CD14-positive monocyte (primary cell): Measurements from ENCODE around the gene TSEN54. TPM values are rescaled to one million over a fixed set of nuclear protein-coding genes. Genes with fewer than 3 reads are reported as not detected.

Source experiments
- DNase-seq, 3 donors: peaks; one replicate each; pipeline ENCODE4 v3.0.0-alpha.2; 2011 to 2022
- H2AFZ ChIP-seq: 2 replicates; pipeline ENCODE4 v1.6.0; 2012; ENCODE audit warnings: mild to moderate bottlenecking, low read depth, low read length, inconsistent platforms; ENCODE audit not compliant: insufficient read depth, poor library complexity, severe bottlenecking
- H3K27ac ChIP-seq, 2 donors: 1 replicate in 1 of 2; 2 replicates in 1 of 2; pipeline ENCODE4 v1.5.1; 2012 to 2013; ENCODE audit warnings: low read length in 2 of 2, control low read depth in 1 of 2, inconsistent platforms in 1 of 2, low read depth in 1 of 2, mild to moderate bottlenecking in 1 of 2
- H3K27me3 ChIP-seq, 2 donors: one replicate each; pipeline versions ENCODE4 v1.6.0 to v1.6.1; 2011 to 2013; ENCODE audit warnings: low read length in 2 of 2; ENCODE audit not compliant: control insufficient read depth in 2 of 2, insufficient read depth in 2 of 2
- H3K36me3 ChIP-seq, 2 donors: replicated peaks in 1 of 2; 1 replicate in 1 of 2; 2 replicates in 1 of 2; pipeline versions ENCODE4 v1.5.1 to v1.6.1; 2012 to 2013; ENCODE audit warnings: low read length in 2 of 2, control low read depth in 1 of 2, inconsistent platforms in 1 of 2, mild to moderate bottlenecking in 1 of 2; ENCODE audit not compliant: insufficient read depth in 2 of 2, control insufficient read depth in 1 of 2
- H3K4me1 ChIP-seq, 2 donors: 1 replicate in 1 of 2; 2 replicates in 1 of 2; pipeline versions ENCODE4 v1.5.1 to v1.6.1; 2012 to 2013; ENCODE audit warnings: low read length in 2 of 2, control low read depth in 1 of 2, inconsistent platforms in 1 of 2, mild to moderate bottlenecking in 1 of 2, moderate library complexity in 1 of 2; ENCODE audit not compliant: insufficient read depth in 2 of 2, control insufficient read depth in 1 of 2
- H3K4me2 ChIP-seq: replicated peaks from 2 replicates; pipeline ENCODE3; 2012; ENCODE audit warnings: low read length, moderate library complexity, mild to moderate bottlenecking; ENCODE audit not compliant: poor library complexity, severe bottlenecking; ENCODE audit errors: extremely low read depth
- H3K4me3 ChIP-seq, 3 experiments: fragments of 200-600 bp in 1 of 3; sonication (generic) in 1 of 3; replicated peaks in 1 of 3; 1 replicate in 2 of 3; 2 replicates in 1 of 3; pipeline ENCODE4 v1.5.1; 2011 to 2013; ENCODE audit warnings: low read length in 3 of 3, mild to moderate bottlenecking in 3 of 3, control low read depth in 2 of 3, low read depth in 2 of 3, inconsistent platforms in 1 of 3, moderate library complexity in 1 of 3
- H3K79me2 ChIP-seq: 2 replicates; pipeline ENCODE4 v1.6.0; 2012; ENCODE audit warnings: mild to moderate bottlenecking, control low read depth, inconsistent platforms, low read length, moderate library complexity; ENCODE audit not compliant: insufficient read depth
- H3K9ac ChIP-seq: 2 replicates; pipeline ENCODE4 v1.6.0; 2017; ENCODE audit warnings: low read length, mild to moderate bottlenecking; ENCODE audit not compliant: insufficient read depth, poor library complexity, severe bottlenecking
- H3K9me3 ChIP-seq, 2 donors: replicated peaks in 1 of 2; 1 replicate in 1 of 2; 2 replicates in 1 of 2; pipeline versions ENCODE4 v1.5.1 to v1.6.1; 2012 to 2013; ENCODE audit warnings: low read length in 2 of 2, control low read depth in 1 of 2; ENCODE audit not compliant: control insufficient read depth in 1 of 2, insufficient read depth in 1 of 2
- H4K20me1 ChIP-seq: 2 replicates; pipeline ENCODE4 v1.6.0; 2012; ENCODE audit warnings: mild to moderate bottlenecking, low read length, control low read depth, moderate library complexity; ENCODE audit not compliant: insufficient read depth
- H3K27ac Mint-ChIP-seq, 7 donors: one replicate each; pipeline ENCODE4 v1.8.0; 2020; ENCODE audit warnings: mild to moderate bottlenecking in 7 of 7, mixed read lengths in 7 of 7, moderate library complexity in 6 of 7, inconsistent platforms in 2 of 7
- H3K27me3 Mint-ChIP-seq, 3 donors: one replicate each; pipeline ENCODE4 v1.8.0; 2021 to 2022; ENCODE audit warnings: low read depth in 3 of 3, mild to moderate bottlenecking in 3 of 3, mixed read lengths in 3 of 3, moderate library complexity in 3 of 3, inconsistent platforms in 1 of 3
- H3K36me3 Mint-ChIP-seq, 2 donors: one replicate each; pipeline ENCODE4 v1.8.0; 2020; ENCODE audit warnings: mixed read lengths in 2 of 2, inconsistent platforms in 1 of 2, mild to moderate bottlenecking in 1 of 2
- H3K4me1 Mint-ChIP-seq: one replicate; pipeline ENCODE4 v1.8.0; 2020; ENCODE audit warnings: mild to moderate bottlenecking, mixed read lengths
- H3K4me3 Mint-ChIP-seq, 2 donors: one replicate each; pipeline ENCODE4 v1.8.0; 2020; ENCODE audit warnings: mild to moderate bottlenecking in 2 of 2, mixed read lengths in 2 of 2, moderate library complexity in 1 of 2
- H3K9me3 Mint-ChIP-seq, 7 donors: one replicate each; pipeline ENCODE4 v1.8.0; 2020 to 2022; ENCODE audit warnings: mixed read lengths in 7 of 7, mild to moderate bottlenecking in 6 of 7, moderate library complexity in 6 of 7, inconsistent platforms in 2 of 7
- WGBS: methylation state at CpG from one replicate; pipeline ENCODE4 v1.1.5; 2013; ENCODE audit warnings: missing lambda C conversion rate; ENCODE audit not compliant: insufficient coverage; 5-methylcytosine and 5-hydroxymethylcytosine counted together
- intact Hi-C, 2 donors: fragments of 100-400 bp; cut with micrococcal nuclease; formaldehyde crosslinking; loops; one replicate each; pipeline versions ENCODE4 v1.15.0 to v1.15.1; 2023
- polyA plus RNA-seq, 3 donors: library from polyadenylated mRNA; depleted of rRNA in 1 of 3; unstranded in 2 of 3; stranded (reverse) in 1 of 3; fragments of 300-500 nt in 2 of 3; fragments of >200 nt in 1 of 3; fragmentation: Illumina TruSeq in 2 of 3; gene quantifications; 1 replicate in 2 of 3; 2 replicates in 1 of 3; pipeline ENCODE4 v1.2.3, GENCODE V29; 2012 to 2021
- TF ChIP-seq, protein P1 (sequence below): fragments of 200-600 bp; IDR thresholded peaks from one replicate; pipeline ENCODE4 v1.8.0; 2022; ENCODE audit warnings: antibody characterized with exemption, mild to moderate bottlenecking

TSEN54 gene
- polyA plus RNA-seq, 3 donors, result 10.3 to 13.6 (median 11.8) TPM

DNA sequence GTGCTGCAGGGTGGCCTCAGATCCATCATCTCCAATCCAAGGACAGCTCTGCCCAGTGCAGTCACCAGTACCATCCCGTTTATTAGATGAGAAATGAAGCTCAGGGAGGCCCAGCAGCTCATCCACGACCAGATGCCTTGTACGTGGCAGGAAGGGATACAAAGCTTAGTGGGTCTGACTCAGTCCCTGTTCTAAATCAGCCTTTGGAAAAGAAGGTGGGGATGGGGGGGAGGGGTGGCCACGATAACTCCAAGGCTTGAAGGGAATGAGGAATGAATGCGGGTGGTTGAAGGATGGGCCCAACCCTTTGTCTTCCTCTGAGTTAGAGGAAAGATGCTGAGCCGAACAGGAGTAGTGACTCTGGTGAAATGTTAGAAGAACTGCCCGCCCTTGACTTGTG, 34.9 kb downstream of the TSEN54 start:
- Histone ChIP-seq H4K20me1 (no peaks in the 10 kb centered on the region), H3K9ac (no peak overlapping the region), H3K9me3 (no peaks in the 10 kb centered on the region), H3K36me3 (no peaks in the 10 kb centered on the region), H3K27ac (no peak overlapping the region), H2AFZ (no peak overlapping the region), H3K79me2 (no peaks in the 10 kb centered on the region), H3K4me1 (no peaks in the 10 kb centered on the region), H3K4me3 (no peak overlapping the region), H3K27me3 (no peaks in the 10 kb centered on the region), H3K4me2 (no peak overlapping the region)
- no peak for DNase-seq
- Mint-ChIP-seq H3K4me3 (no peak overlapping the region), H3K27ac (no peak overlapping the region), H3K4me1 (no peaks in the 10 kb centered on the region), H3K36me3 (no peaks in the 10 kb centered on the region), H3K9me3 (peaks cover 0 to 4% (median 0%) of the 10 kb centered on the region in 7 donors), H3K27me3 (peaks cover 0 to 2% (median 1%) of the 10 kb centered on the region in 3 donors)
- 98% methylated on average over 7 of the region's 7 CpGs for WGBS
- intact Hi-C loops, result no loop called here
- TF ChIP-seq, protein P1, sequence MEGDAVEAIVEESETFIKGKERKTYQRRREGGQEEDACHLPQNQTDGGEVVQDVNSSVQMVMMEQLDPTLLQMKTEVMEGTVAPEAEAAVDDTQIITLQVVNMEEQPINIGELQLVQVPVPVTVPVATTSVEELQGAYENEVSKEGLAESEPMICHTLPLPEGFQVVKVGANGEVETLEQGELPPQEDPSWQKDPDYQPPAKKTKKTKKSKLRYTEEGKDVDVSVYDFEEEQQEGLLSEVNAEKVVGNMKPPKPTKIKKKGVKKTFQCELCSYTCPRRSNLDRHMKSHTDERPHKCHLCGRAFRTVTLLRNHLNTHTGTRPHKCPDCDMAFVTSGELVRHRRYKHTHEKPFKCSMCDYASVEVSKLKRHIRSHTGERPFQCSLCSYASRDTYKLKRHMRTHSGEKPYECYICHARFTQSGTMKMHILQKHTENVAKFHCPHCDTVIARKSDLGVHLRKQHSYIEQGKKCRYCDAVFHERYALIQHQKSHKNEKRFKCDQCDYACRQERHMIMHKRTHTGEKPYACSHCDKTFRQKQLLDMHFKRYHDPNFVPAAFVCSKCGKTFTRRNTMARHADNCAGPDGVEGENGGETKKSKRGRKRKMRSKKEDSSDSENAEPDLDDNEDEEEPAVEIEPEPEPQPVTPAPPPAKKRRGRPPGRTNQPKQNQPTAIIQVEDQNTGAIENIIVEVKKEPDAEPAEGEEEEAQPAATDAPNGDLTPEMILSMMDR, result no peak

DNA sequence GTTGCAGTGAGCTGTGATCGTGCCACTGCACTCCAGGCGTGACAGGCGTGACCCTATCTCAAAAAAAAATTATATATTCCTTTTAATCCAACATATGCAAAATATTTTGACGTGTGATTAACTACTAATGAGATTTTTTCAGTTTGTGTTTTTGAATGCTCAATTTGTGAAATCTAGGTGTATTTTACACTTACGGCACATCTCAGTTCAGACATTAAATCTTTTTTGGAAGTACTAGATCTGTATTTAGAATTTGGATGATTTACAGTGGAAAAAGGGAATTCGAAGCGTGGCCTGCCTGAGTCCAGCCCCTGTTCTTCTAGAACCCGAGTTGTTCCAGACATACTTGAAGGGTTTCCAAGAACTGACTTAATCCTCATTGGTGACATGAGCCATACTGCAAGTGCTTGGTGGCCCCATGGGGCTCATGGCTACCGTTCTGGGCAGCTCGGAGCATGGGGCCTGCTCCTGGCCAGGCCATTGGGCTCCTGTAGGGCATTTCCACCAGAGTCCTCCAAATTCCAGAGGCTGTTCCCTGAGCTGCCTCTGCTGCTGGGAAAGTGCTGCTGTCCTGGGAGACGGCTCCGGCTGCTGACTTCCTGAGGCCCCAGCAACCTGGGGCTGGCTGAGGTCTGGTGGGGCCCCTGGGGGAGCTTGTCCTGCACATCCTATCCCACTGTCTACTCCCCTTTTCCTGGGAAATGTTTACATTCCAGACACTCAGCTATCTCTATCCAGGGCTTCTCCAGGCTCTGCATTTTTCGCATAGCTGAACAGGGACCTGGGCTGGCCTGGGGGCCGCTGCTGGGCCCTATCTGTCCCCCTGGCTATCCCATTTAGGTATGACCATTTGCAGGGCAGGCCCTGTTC, 36.3 kb downstream of the TSEN54 start:
- Mint-ChIP-seq H3K9me3 (peaks cover 0 to 4% (median 0%) of the 10 kb centered on the region in 7 donors), H3K4me3 (no peak overlapping the region), H3K36me3 (no peaks in the 10 kb centered on the region), H3K4me1 (no peaks in the 10 kb centered on the region), H3K27me3 (peaks cover 0 to 2% (median 0%) of the 10 kb centered on the region in 3 donors), H3K27ac (no peak overlapping the region)
- H3K27ac ChIP-seq, result no peak overlapping the region
- no peaks in the 10 kb centered on the region for H3K36me3 ChIP-seq
- no peaks in the 10 kb centered on the region for H3K4me1 ChIP-seq
- no peak overlapping the region for H3K4me2 ChIP-seq
- H4K20me1 ChIP-seq, result no peaks in the 10 kb centered on the region
- intact Hi-C loops, result no loop called here
- H3K27me3 ChIP-seq, result no peaks in the 10 kb centered on the region
- no peak for DNase-seq
- TF ChIP-seq, protein P1, result no peak
- no peak overlapping the region for H3K9ac ChIP-seq
- WGBS, result 93% methylated on average over 8 of the region's 14 CpGs
- no peaks in the 10 kb centered on the region for H3K79me2 ChIP-seq
- H3K9me3 ChIP-seq, result no peaks in the 10 kb centered on the region
- H2AFZ ChIP-seq, result no peak overlapping the region
- no peak overlapping the region for H3K4me3 ChIP-seq
